Stimulated activated CD8-positive, alpha-beta memory T cell treated with anti-CD3 and anti-CD28 coated beads, Interleukin-12 subunit alpha, Interleukin-12 subunit beta, amount 100 ng/mL, for 24 hours (primary cell): ENCODE results near the gene FBXO5.

Experiments
- DNase-seq: peaks from one replicate; pipeline ENCODE4 v3.0.0-alpha.2; 2020; ENCODE audit errors: extremely low read depth

The FBXO5 gene

GRCh38 chr6:152950240-152950639, 32.6 kb downstream of the FBXO5 start:
- no peak for DNase-seq

DNA sequence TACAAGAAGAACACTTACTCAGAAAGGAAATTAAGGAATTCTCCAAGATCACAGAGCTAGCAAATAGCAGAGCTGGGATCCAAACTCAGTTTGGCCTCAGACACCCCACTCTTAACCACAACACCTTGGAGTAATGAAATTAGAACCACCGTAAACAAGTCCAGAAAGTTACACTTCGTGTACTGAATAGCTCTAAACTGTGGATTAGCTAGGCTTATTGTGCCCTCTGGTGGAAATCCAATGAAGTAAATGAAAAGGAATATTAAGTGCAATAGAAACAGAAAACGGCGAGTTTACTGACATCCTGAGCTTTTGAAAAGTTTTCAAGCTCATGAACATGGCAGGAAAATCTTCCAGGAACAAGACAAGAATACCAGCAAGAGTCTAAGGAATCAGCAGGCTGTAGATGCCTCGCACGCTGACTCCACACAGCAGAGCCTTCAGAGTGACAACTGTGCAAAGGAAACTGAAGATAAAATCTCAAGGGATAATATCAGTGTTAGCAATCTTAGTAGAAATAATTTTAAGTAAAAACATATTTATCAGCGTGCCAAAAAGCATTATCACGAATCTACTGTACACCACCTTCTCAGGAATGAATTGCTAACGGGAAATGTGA, 34.6 kb downstream of the FBXO5 start:
- DNase-seq, result no peak

DNA sequence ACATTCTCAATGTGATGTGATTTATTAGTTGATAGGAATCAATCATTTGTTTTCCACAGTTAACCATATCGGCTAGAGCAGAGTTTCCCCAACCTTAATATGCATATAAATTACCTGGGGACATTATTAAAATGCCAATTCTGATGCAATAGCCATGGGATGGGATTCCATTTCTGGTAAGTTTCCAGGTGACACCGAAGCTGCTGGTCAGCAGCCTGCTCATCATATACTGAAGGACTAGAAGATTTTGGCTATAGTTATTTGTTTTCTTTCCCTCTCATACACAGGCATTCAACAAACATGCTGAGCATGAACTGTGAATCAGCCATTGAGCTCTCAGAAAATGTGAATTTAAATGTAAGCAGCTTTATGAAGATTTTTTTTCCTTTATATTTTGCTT, 35.8 kb downstream of the FBXO5 start:
- no peak for DNase-seq

DNA sequence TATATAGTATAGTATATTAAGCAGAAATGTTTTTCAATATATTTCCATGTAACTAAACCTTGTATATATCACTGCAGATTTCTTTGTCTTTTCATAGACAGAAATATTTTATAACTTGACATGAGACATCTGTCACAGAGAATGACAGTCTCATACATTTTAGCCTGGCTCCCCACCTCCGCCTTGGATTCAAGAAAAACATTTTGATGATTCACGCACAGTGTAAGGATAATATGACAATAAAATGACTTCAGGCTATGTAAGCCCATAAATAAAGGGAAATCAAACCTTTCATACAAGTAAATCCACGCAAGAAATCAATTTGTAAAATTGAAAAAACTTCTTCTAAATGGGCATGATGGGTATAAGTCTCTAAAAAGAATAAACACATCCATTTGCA, 36.4 kb downstream of the FBXO5 start:
- DNase-seq, result no peak

DNA sequence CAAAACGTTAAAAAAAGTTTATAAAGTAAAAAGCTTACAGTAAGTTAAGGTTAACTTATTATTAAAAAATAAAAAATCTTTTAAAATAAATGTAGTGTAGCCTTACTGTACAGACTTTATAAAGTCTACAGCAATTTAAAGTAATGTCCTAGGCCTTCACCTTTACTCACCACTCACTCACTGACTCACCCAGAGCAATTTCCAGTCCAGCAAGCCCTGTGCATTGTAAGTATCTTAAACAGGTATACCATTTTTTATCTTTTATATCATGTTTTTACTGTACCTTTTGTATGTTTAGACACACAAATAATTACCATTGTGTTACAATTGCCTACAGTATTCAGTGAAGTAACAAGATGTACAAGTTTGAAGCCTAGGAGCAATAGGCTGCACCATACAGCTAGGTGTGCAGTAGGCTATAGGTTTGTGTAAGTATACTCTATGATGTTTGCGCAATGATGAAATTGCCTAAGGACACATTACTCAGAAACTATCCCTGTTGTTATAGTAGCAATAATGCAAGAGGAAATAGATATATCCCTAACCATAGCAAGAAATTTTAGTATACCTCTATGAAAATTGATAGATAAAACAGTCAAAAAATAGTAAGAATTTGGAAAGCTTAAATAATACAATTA, 39.5 kb downstream of the FBXO5 start:
- DNase-seq, result no peak

DNA sequence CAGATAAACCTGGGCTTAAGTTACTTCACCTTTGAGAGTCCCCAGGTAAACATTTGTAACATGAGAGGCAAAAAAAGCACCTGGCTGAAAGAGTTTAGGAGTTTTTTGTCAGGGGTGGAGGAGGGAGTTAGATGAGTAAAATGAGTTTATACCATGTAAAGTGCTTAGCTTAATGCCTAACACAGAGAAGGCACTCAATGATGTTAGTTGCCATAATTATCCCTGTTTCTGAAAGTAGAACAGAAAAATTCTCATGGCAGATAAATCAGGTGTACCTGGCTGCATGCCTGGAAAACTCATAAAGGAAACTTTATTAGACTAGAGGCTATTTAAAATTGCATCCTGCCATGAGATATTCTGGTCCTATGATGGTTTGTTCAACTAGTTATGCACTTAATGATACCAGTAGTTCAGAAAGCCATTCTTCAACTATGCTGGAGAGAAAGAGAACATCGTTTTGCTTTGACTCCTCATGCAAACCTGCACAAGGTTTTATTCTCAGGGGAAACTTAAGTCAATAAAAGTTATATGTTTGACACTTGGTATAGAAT, 40.4 kb downstream of the FBXO5 start:
- no peak for DNase-seq

DNA sequence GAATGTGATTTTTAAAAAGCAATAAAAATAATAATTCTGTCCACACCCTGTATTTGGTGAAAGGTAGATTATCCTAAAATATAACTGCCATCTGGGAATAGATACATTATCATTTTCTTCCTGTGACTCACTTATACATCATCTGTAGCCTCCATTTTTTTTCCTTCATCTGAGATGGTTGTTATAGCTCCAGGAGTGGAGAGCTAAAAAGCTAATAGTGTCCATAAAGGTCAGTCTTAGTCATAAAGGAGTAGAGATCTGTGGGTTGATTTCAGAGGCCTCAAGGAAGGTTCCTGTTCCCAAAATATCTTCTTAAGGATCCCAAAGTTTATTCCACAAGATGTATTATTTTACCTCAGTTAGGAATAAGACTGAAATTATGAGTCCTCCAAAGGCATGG, 41.1 kb downstream of the FBXO5 start:
- no peak for DNase-seq

- no peak for DNase-seq
These were observed 50.0 kb downstream of the FBXO5 start for GRCh38 chr6:152932865-152933264.

- DNase-seq, result no peak
These were observed 60.1 kb downstream of the FBXO5 start for GRCh38 chr6:152922706-152923105.
